ENCODE data around the gene LDHB.
"Not testable (repeated sequence)": the region's sequence is repeated elsewhere in the genome, so short reads cannot be mapped to it uniquely, and the experiment has no call there.

LDHB gene

GRCh38 chr12:21647179-21647578, 10.5 kb downstream of the LDHB start:
- no peak overlapping the region for H3K27ac ChIP-seq
- TF ChIP-seq ZFX (IDR thresholded peaks at IDR 0.05; ENCODE audit: borderline replicate concordance) (no peak), CTCF (IDR thresholded peaks at IDR 0.05) (no peak)

- H3K27ac ChIP-seq = not testable (repeated sequence)
These were observed 12.6 kb downstream of the LDHB start for GRCh38 chr12:21645041-21645500.

GRCh38 chr12:21644516-21644915, 13.1 kb downstream of the LDHB start:
- no peak for TF ChIP-seq ZFX (IDR thresholded peaks at IDR 0.05; ENCODE audit: borderline replicate concordance)
- TF ChIP-seq CTCF (IDR thresholded peaks at IDR 0.05) = no peak
- H3K27ac ChIP-seq = no peak overlapping the region

- no peak overlapping the region for H3K27ac ChIP-seq
- no peak for TF ChIP-seq ZFX (IDR thresholded peaks at IDR 0.05; ENCODE audit: borderline replicate concordance)
- no peak for TF ChIP-seq CTCF (IDR thresholded peaks at IDR 0.05)
These were observed 13.9 kb downstream of the LDHB start for GRCh38 chr12:21643758-21644157.

GRCh38 chr12:21642707-21643389, 14.8 kb downstream of the LDHB start:
- TF ChIP-seq CTCF (IDR thresholded peaks at IDR 0.05) (no peak), ZFX (IDR thresholded peaks at IDR 0.05; ENCODE audit: borderline replicate concordance) (no peak)
- H3K27ac ChIP-seq = no peak overlapping the region

- H3K27ac ChIP-seq = no peak overlapping the region
- TF ChIP-seq ZFX (IDR thresholded peaks at IDR 0.05; ENCODE audit: borderline replicate concordance) (no peak), CTCF (IDR thresholded peaks at IDR 0.05) (no peak)
These were observed 19.4 kb downstream of the LDHB start for GRCh38 chr12:21638054-21638891.

GRCh38 chr12:21634245-21634644, 23.4 kb downstream of the LDHB start:
- TF ChIP-seq CTCF (IDR thresholded peaks at IDR 0.05) (no peak), ZFX (IDR thresholded peaks at IDR 0.05; ENCODE audit: borderline replicate concordance) (no peak)
- H3K27ac ChIP-seq = no peak overlapping the region

Measured in 22Rv1 (cell line).